GM19043 (cell line): ENCODE results near the gene WWOX.

Experiments used
- ATAC-seq: cut with Tn5 transposase; IDR thresholded peaks from one replicate; pipeline ENCODE4 v1.9.1; 2021; ENCODE audit warnings: low read depth; ENCODE audit not compliant: unreplicated experiment

Gene WWOX

DNA sequence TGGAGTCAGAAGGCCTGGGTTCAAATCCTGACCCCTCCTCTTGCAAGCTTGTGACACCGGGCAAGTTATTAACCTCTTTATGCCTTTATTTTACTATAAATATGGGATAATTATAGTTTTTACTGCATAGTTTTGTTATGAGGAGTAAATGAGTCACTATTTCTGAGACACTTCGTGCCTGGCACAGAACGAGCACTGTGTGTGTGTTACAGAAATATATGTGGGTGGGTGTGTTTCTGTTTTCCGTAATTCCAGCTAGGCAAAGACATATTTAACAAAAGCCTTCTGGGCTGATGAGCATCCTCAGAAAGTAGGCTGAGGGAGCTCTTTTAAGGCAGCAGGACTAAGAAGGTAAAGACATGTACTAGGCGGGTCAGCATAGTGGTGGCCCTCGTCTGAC, 1083.2 kb downstream of the WWOX start:
- no peak for ATAC-seq

DNA sequence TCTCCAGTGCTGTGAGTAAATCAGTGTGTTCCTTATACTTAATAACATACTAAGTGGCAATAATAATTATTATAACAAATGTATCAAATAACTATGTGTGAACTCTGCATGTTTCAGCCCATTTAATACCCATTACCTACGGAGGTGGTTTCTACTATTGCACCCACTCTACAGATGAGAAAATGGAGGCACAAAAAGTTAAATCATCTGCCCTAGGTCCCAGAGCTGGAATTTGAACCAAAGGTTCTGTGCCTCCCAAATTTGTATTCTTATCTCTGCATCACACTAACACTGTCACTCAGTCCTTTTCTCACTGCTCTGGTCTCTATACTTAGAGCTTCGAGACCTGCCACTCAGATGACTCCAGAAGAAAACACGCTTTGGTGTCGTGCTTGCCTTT, 1084.1 kb downstream of the WWOX start:
- ATAC-seq, result no peak

DNA sequence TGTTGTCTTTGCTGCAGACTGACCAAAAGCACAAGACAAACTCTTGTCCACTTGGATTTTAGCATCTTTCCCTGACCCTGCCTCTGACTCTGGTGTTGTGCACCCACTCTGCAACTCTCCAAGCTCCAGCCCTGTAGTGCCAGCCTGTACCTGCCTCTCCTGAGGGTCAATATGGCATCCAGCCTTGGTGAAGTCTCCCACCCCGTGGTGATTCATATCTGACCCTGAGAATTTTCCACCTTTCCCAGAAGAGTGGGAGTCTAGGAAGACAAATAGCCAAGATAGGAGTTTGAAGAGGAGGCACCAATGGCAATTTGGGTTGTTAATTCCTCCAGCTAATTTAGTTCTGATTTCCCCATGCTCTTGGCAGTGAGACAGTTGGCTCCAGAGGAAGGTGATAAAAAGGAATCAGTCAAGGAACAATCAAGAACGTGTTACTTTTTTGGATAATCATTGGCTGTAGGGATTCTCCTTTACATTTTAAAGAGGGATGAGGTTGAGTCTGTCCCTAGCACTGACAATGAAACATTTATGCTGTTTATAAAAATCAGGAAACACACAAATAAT, 1085.1 kb downstream of the WWOX start:
- no peak for ATAC-seq

DNA sequence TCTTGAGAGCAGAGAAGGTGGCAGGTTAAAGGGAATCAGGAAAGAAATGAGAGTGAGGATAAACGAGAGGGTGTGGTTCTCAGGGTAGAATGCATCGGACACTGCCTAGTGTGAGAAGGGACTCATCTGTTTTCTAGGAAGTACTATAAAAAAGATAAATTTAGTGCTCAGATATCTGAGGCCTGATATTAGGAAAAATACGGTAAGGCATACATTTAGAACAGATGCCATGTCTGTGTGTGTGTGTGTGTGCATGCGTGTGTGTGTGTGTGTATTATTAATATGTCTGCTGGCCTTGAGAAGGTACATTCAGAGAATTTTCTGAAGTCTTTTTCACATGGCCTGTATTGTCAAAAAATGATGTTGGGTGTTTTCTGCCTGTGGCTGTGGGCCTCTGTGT, 1086.3 kb downstream of the WWOX start:
- no peak for ATAC-seq

DNA sequence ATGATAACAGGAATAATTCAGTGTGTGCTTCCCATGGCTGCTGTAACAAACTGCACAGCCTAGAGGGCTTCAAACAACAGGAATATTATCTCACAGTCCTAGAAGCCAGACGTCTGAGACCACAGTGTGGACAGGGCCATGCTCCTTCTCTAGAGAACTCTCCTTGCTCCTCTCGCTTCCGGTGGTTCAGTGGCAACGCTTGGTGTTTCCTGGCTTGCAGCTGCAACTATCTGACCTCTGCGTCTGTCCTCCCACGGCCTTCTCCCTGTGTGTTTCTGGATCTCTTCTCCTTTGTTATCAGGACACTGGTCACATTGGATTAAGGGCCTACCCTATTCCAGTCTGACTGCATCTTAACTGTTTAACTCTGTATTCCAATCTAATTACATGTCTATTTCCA, 1086.7 kb downstream of the WWOX start:
- no peak for ATAC-seq

DNA sequence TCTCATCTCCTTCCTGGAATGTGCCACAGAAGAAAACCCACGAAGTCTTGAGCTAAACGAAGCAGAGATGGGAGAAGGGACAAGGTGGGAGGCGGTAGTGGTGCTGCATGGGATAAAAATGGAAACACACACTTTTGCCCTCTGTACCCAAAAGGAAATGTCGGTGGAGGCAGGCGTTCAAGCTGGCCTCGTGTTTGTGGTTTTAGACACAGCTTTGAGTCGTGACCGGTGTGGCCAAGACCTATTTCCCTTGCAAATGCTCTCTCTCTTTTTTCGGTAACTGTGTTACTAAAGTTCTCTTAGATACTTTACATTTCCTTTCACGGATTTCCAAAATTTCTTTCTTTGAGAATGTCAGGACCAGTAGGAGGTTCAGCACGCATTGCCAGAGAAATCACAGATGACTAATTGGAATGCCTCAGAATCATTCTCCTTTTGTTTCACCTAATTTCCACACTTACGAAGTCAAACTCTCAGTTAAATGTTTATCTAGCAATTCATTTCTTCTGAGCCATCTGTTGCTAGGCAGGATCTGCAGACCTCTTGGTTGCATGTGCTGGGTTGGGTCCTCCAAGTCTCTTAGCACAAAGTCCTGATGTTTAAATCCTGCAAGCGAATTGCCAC, 1088.8 kb downstream of the WWOX start:
- ATAC-seq, result no peak

DNA sequence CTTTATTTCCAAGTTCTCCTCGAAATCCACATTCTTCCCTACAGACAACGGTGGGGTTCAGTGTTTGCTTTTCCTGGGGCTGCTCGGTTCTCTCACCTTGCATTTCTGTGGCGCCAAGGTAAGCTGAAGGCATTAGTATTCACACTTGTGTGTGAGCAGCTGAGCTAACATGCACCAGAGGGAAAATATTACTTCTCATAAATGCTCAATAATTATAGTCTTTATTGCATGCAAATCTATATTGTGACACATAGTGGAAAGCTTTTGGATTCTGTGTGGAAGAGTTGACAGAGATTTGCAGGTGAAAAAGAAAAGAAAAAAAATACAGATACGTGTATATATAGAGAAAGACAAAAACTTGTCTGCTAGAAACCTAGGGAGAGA, 1089.3 kb downstream of the WWOX start:
- ATAC-seq, result no peak

DNA sequence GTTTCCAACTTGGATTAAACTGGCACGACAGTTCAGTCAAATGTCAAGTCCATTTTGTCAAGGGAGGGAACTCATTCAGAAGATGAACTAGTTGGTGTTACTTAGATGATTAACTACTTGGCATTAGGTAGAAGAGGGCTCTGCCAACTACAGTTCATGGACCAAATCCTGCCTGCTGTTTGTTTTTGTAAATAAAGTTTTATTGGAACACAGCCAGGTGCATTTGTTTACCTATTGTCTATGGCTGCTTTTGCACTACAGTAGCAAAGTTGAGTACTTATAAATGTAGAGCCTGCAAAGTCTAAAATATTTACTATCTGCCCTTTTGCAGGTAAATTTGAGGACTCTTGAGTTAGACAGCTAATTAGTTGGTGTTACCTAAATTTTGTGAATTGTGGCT, 1091.1 kb downstream of the WWOX start:
- no peak for ATAC-seq

DNA sequence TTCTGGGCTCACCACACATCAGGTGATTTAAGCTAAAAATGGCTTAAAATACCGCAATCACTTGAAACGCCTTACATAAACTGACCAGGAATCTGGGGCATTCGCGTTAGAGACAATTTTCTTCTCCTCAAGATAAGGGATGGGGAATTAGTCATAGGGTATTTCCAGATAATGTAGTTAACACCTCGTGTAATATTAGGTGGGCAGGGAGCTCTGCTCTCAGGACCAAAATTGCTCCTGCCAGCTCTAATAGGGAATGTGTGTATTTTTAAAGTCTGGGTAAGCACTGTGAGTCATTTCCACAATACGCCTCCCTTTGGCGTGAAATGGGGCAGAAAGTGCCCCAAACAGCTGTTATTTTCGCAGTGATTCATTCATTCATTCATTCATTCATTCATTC, 1092.5 kb downstream of the WWOX start:
- no peak for ATAC-seq

DNA sequence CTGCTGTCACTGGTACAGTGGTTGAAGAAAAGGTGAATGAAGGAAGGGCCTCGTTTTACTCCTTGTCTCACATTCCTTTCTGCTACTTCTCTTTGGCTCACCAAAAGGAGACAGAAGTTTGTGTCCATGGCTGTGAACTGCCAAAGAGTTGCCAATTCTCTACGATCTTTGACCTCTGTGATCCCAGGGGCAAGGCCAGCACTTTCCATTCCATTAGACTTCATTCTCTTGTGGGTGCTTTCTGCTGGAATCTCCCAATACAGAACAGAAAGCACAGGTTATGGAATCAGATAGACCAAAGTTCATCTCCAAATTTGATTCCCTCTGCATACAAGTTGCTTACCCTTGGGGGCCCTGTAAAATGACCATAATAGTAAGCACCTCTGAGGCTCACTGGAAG, 1093.5 kb downstream of the WWOX start:
- ATAC-seq, result no peak

DNA sequence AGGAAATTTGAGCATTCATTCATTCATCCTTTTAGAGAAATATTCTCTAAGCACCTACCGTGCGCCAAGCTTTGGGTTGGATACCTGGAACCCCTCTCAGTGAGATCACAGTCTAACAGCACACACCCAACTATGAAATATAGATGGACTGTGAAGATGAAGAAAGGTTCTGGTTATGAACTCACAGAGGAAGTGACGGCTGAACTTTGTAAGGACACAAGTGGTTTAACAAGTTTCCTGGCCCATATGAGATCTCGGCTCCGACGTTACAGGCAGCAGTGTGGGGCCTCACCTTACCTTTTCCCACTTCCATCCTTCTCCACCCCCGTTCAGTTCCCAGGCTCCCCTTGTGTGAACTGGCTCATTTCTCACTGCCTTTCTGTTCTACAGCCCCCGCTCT, 1094.8 kb downstream of the WWOX start:
- no peak for ATAC-seq

DNA sequence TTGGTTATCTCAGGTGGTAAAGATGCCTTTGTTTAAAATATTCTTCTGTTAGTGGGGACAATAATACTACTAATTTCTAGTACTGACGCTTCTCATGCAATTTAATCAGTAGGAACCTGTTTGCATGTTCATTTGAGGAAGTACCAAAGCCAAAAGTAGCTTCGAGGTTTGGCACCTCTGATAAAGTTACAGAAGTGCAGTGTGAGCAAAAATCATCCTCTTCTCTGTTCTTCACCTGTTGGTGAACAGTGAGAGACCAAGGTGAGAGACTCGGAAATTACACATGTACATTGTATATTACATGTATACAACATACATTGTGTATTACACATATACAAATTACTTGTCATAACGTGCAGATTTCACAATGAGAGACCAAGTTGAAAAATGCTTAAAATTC, 1096.5 kb downstream of the WWOX start:
- no peak for ATAC-seq

DNA sequence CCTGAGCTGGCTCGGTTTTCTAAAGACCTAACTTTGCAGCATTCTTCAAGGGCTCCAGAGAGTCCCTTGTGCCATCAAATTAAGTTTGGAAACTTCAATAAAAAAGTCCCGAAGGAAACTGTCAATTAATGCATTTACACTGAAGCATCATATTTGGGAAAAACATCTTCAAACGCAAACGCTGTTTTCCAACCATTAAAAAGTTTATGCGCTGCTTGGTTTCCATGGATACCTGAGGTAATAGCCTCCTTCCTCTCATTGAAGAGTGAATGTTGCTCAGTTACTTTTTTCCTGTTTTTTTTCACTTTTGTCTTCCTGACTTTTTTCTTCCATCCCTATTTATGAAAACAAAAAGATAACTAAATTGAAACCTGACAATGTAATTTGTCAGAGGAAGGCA, 1102.0 kb downstream of the WWOX start:
- no peak for ATAC-seq

DNA sequence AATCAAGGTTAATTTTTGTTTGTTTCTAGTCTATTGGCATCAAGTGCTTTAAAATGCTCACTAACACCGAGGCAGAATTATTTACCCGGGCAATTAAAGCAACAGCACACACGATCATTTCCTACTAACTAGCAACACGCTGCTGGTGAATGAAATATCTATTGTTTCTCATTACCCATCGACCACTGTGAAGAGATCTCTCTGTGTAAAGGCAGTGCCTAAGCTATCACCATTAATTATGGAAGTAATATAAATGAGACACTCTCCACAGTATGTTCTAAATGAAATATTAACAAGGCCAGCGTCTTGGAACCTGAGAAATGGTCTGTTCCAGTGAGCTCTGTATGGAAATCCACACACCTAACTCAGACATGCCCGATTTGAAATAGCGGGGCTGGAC, 1103.5 kb downstream of the WWOX start:
- no peak for ATAC-seq

DNA sequence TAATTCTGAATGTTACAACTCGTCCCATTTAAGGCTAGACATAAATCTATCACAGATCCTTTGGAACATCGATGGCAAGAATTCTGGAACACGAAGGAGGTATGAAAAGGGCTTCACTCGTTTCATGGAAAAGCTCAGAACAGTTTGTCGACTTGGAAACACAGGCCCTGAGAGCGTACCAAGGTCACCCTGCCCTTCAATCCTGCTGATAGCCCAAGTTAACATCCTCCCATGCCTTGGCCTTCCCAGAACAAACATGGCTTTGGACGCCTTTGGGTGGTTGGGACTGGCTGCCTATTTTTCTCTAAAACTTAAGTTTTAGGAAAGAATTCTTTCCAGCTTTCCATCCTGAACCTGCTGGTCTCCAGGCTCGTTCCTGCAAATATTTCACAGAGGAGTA, 1105.0 kb downstream of the WWOX start:
- ATAC-seq, result no peak

DNA sequence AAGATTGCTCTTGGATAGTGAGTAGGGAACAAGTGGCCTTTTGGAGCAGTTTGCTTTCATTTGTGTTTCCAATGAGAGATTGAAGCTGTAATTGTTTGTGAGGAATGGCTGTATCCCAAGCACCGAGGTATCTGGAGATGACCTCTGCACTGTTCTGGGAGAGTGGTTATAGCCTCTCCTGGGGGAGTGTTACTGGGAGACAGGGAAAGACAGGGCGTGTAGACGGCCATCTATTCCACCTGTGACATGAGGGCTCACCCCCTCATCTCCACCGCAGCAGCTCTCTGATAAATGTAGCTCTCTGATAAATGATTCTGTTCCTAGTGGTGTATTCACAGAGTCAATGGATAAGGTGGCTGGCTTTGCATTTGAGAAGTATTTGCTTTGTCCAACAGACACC, 1107.4 kb downstream of the WWOX start:
- ATAC-seq, result no peak

DNA sequence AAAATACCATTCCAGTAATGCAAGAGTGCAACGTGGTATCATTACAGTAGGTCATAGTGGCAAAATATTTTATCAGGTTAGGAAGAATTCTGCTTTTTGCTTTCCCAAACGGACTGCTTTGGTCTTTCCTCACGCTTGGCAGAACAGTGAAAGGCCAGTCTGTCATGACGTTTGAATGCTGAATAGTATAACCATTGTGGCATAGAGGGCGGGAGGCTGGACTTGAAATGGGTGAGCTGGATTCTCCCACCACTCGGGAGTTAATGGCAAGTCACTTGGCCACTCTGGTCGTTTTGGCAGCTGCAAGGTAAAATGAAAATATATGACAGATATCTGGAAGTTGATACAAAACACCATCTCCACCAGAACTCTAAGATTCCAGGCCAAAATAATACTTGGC, 1109.9 kb downstream of the WWOX start:
- ATAC-seq, result no peak

DNA sequence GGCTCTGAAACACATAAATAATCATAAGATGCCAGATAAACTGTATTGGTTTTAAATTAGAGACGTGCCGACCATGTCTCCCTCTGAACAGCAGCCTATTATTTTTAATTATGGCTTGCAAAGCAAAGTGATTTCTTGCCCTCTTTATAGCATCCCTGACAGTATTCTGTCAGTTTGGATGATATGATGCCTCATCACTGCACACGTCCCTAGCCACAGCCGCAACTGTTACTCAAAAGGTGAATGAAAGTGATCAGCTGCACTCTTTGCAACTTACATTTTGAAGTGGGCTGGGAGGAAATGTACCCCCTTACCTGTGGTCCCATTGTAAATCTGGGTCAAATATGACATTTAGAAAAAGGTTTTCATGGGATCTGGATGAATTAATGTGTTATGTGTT, 1111.2 kb downstream of the WWOX start:
- no peak for ATAC-seq

DNA sequence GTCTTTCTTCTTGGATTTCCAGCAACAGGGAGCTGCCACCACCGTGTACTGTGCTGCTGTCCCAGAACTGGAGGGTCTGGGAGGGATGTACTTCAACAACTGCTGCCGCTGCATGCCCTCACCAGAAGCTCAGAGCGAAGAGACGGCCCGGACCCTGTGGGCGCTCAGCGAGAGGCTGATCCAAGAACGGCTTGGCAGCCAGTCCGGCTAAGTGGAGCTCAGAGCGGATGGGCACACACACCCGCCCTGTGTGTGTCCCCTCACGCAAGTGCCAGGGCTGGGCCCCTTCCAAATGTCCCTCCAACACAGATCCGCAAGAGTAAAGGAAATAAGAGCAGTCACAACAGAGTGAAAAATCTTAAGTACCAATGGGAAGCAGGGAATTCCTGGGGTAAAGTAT, 1112.1 kb downstream of the WWOX start:
- ATAC-seq, result no peak

DNA sequence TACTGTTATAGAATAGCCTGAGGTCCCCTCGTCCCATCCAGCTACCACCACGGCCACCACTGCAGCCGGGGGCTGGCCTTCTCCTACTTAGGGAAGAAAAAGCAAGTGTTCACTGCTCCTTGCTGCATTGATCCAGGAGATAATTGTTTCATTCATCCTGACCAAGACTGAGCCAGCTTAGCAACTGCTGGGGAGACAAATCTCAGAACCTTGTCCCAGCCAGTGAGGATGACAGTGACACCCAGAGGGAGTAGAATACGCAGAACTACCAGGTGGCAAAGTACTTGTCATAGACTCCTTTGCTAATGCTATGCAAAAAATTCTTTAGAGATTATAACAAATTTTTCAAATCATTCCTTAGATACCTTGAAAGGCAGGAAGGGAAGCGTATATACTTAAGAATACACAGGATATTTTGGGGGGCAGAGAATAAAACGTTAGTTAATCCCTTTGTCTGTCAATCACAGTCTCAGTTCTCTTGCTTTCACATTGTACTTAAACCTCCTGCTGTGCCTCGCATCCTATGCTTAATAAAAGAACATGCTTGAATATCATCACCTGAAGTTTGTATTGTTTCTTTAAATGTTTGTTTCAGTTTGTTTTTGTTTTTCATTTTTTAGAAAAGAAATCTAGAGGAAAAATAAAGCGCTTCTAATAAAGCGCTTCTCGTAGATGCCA, 1112.8 kb downstream of the WWOX start:
- no peak for ATAC-seq

DNA sequence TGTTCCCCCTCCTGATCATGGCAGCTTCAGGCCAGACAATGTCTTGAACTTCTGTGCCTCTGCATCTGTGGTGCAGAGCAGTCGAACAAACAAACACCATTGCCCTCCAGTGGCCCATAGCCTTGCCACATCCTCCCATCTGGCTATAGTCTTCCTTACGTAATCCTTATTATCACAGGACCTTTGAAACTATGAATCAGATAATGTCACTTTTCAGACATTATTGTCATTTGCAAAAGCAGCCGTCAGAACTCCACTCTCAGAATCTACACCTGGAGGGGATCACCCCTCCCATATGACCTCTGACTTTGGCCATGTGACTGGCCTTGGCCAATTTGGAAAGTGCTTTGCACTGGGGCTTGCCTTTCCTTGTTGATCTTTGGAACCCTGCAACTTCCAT, 1113.8 kb downstream of the WWOX start:
- no peak for ATAC-seq

DNA sequence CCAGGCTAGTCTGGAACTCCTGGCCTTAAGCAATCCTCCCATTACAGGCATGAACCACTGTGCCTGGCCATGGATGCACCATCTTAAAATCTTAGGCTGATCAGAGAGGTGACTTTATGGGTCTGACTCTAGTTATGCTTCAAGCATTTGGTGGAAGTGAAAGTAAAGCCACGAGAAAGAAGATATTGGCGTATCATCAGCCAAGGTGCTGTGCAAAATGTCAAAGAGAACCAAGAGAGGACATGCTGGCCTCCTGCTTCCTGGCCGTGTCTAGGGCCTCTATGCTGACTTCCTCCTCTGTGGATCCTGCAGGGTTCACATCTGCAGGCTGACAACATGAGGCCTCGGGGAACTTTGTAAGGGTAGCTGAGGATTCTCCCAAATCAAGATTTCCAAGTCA, 1115.8 kb downstream of the WWOX start:
- ATAC-seq, result no peak
